ENCODE measurements around the gene GRWD1.
"Not testable (repeated sequence)": the region's sequence is repeated elsewhere in the genome, so short reads cannot be mapped to it uniquely, and the experiment has no call there.

The GRWD1 gene

GRCh38 chr19:48481846-48482639 lies 36.3 kb downstream of the GRWD1 start:
- DNase-seq (ENCODE audit: low read depth), result peak; percentile 45
- no peak for TF ChIP-seq CTCF (conservative IDR thresholded peaks at IDR 0.05; ENCODE audit: control insufficient read depth, insufficient read depth, low read depth, low read length)
- no peak overlapping the region for H3K4me3 ChIP-seq (ENCODE audit: control insufficient read depth, low read depth, low read length)

- DNase-seq (ENCODE audit: low read depth), result no peak
- no peak overlapping the region for H3K4me3 ChIP-seq (ENCODE audit: control insufficient read depth, low read depth, low read length)
- TF ChIP-seq CTCF (conservative IDR thresholded peaks at IDR 0.05; ENCODE audit: control insufficient read depth, insufficient read depth, low read depth, low read length), result no peak
Measured at GRCh38 chr19:48483301-48483700, 37.5 kb downstream of the GRWD1 start.

GRCh38 chr19:48484247-48484893 lies 38.6 kb downstream of the GRWD1 start:
- no peak for TF ChIP-seq CTCF (conservative IDR thresholded peaks at IDR 0.05; ENCODE audit: control insufficient read depth, insufficient read depth, low read depth, low read length)
- no peak for DNase-seq (ENCODE audit: low read depth)
- H3K4me3 ChIP-seq (ENCODE audit: control insufficient read depth, low read depth, low read length), result no peak overlapping the region

GRCh38 chr19:48484931-48485612 lies 39.3 kb downstream of the GRWD1 start:
- no peak overlapping the region for H3K4me3 ChIP-seq (ENCODE audit: control insufficient read depth, low read depth, low read length)
- no peak for DNase-seq (ENCODE audit: low read depth)
- no peak for TF ChIP-seq CTCF (conservative IDR thresholded peaks at IDR 0.05; ENCODE audit: control insufficient read depth, insufficient read depth, low read depth, low read length)

- not testable (repeated sequence) for DNase-seq (ENCODE audit: low read depth); H3K4me3 ChIP-seq (ENCODE audit: control insufficient read depth, low read depth, low read length)
Measured at GRCh38 chr19:48486706-48487105, 40.9 kb downstream of the GRWD1 start.

- no peak for DNase-seq (ENCODE audit: low read depth)
- TF ChIP-seq CTCF (conservative IDR thresholded peaks at IDR 0.05; ENCODE audit: control insufficient read depth, insufficient read depth, low read depth, low read length), result no peak
- no peak overlapping the region for H3K4me3 ChIP-seq (ENCODE audit: control insufficient read depth, low read depth, low read length)
Measured at GRCh38 chr19:48487544-48487943, 41.8 kb downstream of the GRWD1 start.

GRCh38 chr19:48487948-48488347 lies 42.2 kb downstream of the GRWD1 start:
- H3K4me3 ChIP-seq (ENCODE audit: control insufficient read depth, low read depth, low read length), result no peak overlapping the region
- TF ChIP-seq CTCF (conservative IDR thresholded peaks at IDR 0.05; ENCODE audit: control insufficient read depth, insufficient read depth, low read depth, low read length), result no peak
- peak; percentile 73 for DNase-seq (ENCODE audit: low read depth)

GRCh38 chr19:48488478-48488877 lies 42.7 kb downstream of the GRWD1 start:
- H3K4me3 ChIP-seq (ENCODE audit: control insufficient read depth, low read depth, low read length); DNase-seq (ENCODE audit: low read depth): not testable (repeated sequence)
